Loucy (cell line): ENCODE measurements around the gene CTU1.

Source experiments
- H2AFZ ChIP-seq: fragments of 200-600 bp; sonication (generic); 2 replicates; pipeline ENCODE4 v1.6.0; 2016; ENCODE audit warnings: antibody characterized with exemption, mild to moderate bottlenecking, low read length, moderate library complexity
- H3F3A ChIP-seq: fragments of 200-600 bp; 2 replicates; pipeline ENCODE4 v1.6.0; 2016; ENCODE audit warnings: antibody characterized with exemption, low read depth, mild to moderate bottlenecking
- H3K27me3 ChIP-seq: fragments of 200-600 bp; sonication (generic); 2 replicates; pipeline ENCODE4 v1.6.1; 2014; ENCODE audit warnings: low read length, mild to moderate bottlenecking; ENCODE audit not compliant: insufficient read depth, poor library complexity, severe bottlenecking
- H3K36me3 ChIP-seq: fragments of 200-600 bp; sonication (generic); 2 replicates; pipeline ENCODE4 v1.6.1; 2016; ENCODE audit warnings: low read length; ENCODE audit not compliant: insufficient read depth
- H3K4me1 ChIP-seq: fragments of 200-600 bp; sonication (generic); 2 replicates; pipeline ENCODE4 v1.5.1; 2014; ENCODE audit warnings: low read length, mild to moderate bottlenecking; ENCODE audit not compliant: insufficient read depth, poor library complexity, severe bottlenecking
- H3K4me2 ChIP-seq: fragments of 200-600 bp; sonication (generic); 2 replicates; pipeline ENCODE4 v1.6.0; 2014; ENCODE audit warnings: antibody characterized with exemption, low read length, low read depth, mild to moderate bottlenecking; ENCODE audit not compliant: poor library complexity, severe bottlenecking
- H3K4me3 ChIP-seq: fragments of 200-600 bp; sonication (generic); 2 replicates; pipeline ENCODE4 v1.5.1; 2014; ENCODE audit warnings: low read length, mild to moderate bottlenecking, mixed read lengths; ENCODE audit not compliant: poor library complexity, severe bottlenecking
- H3K79me2 ChIP-seq: fragments of 200-600 bp; sonication (generic); 2 replicates; pipeline ENCODE4 v1.6.1; 2014; ENCODE audit warnings: low read length; ENCODE audit not compliant: insufficient read depth
- H3K9ac ChIP-seq: fragments of 200-600 bp; sonication (generic); 2 replicates; pipeline ENCODE4 v1.6.0; 2014; ENCODE audit warnings: mild to moderate bottlenecking, low read depth, low read length, moderate library complexity; ENCODE audit not compliant: poor library complexity, severe bottlenecking
- H3K9me2 ChIP-seq: fragments of 200-600 bp; sonication (generic); replicated peaks from 2 replicates; pipeline ENCODE4 v1.6.1; 2016; ENCODE audit warnings: low read depth, low read length, mixed read lengths
- H3K9me3 ChIP-seq: fragments of 200-600 bp; sonication (generic); 2 replicates; pipeline ENCODE4 v1.6.1; 2014; ENCODE audit warnings: mild to moderate bottlenecking, antibody characterized with exemption, low read length, low read depth; ENCODE audit not compliant: insufficient read depth
- H4K20me1 ChIP-seq: fragments of 200-600 bp; sonication (generic); 2 replicates; pipeline ENCODE4 v1.6.0; 2014; ENCODE audit warnings: antibody characterized with exemption, low read length, mild to moderate bottlenecking; ENCODE audit not compliant: insufficient read depth, poor library complexity, severe bottlenecking
- EZH2phosphoT487 ChIP-seq: fragments of 200-600 bp; IDR thresholded peaks from 2 replicates; pipeline ENCODE4 v1.6.1; 2018; ENCODE audit warnings: antibody characterized with exemption, mild to moderate bottlenecking, moderate library complexity, borderline replicate concordance
- TF ChIP-seq, protein P1 (sequence below): fragments of 200-600 bp; sonication (generic); conservative IDR thresholded peaks from 2 replicates; pipeline ENCODE4 v1.5.1; 2014; ENCODE audit warnings: mild to moderate bottlenecking, antibody characterized with exemption, low read length

The CTU1 gene

GRCh38 chr19:51107406-51108065, 673 bp downstream of the CTU1 start:
- H3K36me3 ChIP-seq, result no peaks in the 10 kb centered on the region
- peak overlapping the region; percentile 96 for H3K4me2 ChIP-seq
- no peaks in the 10 kb centered on the region for H3K9me2 ChIP-seq
- peak overlapping the region; percentile 59 for H2AFZ ChIP-seq
- peaks cover 16% of the 10 kb centered on the region for H3K4me1 ChIP-seq
- no peaks in the 10 kb centered on the region for H3K27me3 ChIP-seq
- peaks cover 14% of the 10 kb centered on the region for H3K79me2 ChIP-seq
- no peaks in the 10 kb centered on the region for H3K9me3 ChIP-seq
- TF ChIP-seq, protein P1, sequence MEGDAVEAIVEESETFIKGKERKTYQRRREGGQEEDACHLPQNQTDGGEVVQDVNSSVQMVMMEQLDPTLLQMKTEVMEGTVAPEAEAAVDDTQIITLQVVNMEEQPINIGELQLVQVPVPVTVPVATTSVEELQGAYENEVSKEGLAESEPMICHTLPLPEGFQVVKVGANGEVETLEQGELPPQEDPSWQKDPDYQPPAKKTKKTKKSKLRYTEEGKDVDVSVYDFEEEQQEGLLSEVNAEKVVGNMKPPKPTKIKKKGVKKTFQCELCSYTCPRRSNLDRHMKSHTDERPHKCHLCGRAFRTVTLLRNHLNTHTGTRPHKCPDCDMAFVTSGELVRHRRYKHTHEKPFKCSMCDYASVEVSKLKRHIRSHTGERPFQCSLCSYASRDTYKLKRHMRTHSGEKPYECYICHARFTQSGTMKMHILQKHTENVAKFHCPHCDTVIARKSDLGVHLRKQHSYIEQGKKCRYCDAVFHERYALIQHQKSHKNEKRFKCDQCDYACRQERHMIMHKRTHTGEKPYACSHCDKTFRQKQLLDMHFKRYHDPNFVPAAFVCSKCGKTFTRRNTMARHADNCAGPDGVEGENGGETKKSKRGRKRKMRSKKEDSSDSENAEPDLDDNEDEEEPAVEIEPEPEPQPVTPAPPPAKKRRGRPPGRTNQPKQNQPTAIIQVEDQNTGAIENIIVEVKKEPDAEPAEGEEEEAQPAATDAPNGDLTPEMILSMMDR, result peak; percentile 40
- TF ChIP-seq EZH2phosphoT487, result no peak
- H3K4me3 ChIP-seq, result peak overlapping the region; percentile 83
- no peaks in the 10 kb centered on the region for H4K20me1 ChIP-seq
- H3F3A ChIP-seq, result no peaks in the 10 kb centered on the region
- H3K9ac ChIP-seq, result peak overlapping the region; percentile 79

- Histone ChIP-seq H2AFZ (no peak overlapping the region), H3K36me3 (no peaks in the 10 kb centered on the region), H3K4me3 (no peak overlapping the region), H3K79me2 (peaks cover 14% of the 10 kb centered on the region), H3K4me1 (peaks cover 16% of the 10 kb centered on the region), H3K9me3 (no peaks in the 10 kb centered on the region), H3K9ac (no peak overlapping the region), H3K9me2 (no peaks in the 10 kb centered on the region), H3K27me3 (no peaks in the 10 kb centered on the region), H3F3A (no peaks in the 10 kb centered on the region), H4K20me1 (no peaks in the 10 kb centered on the region), H3K4me2 (peak overlapping the region; percentile 27)
- TF ChIP-seq, protein P1, result no peak
- no peak for TF ChIP-seq EZH2phosphoT487
These were observed 4.3 kb downstream of the CTU1 start for GRCh38 chr19:51103926-51104341.

DNA sequence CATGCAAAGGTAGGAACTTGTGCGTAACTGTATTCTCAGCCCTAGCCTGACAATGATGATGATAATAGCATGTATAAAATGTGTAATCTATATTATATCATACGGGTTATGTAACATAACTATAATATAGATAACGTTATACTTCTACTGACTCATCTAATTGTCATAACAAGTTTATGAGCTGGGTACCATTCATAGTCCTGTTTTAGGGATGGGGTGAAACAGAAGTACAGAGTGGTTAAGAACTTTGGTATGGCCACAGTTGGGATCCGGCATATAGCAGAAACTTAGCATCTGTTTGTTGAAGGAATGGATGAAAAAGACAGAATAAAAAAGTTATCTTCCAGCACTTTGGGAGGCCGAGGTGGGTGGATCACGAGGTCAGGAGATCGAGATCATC, 5.2 kb downstream of the CTU1 start:
- no peaks in the 10 kb centered on the region for H4K20me1 ChIP-seq
- TF ChIP-seq EZH2phosphoT487, result no peak
- TF ChIP-seq, protein P1, result no peak
- no peaks in the 10 kb centered on the region for H3K9me3 ChIP-seq
- peak overlapping the region; percentile 27 for H3K4me2 ChIP-seq
- no peak overlapping the region for H3K4me3 ChIP-seq
- no peaks in the 10 kb centered on the region for H3K36me3 ChIP-seq
- no peak overlapping the region for H3K9ac ChIP-seq
- H3K27me3 ChIP-seq, result no peaks in the 10 kb centered on the region
- no peaks in the 10 kb centered on the region for H3K9me2 ChIP-seq
- peaks cover 16% of the 10 kb centered on the region for H3K4me1 ChIP-seq
- peaks cover 13% of the 10 kb centered on the region for H3K79me2 ChIP-seq
- H3F3A ChIP-seq, result no peaks in the 10 kb centered on the region
- no peak overlapping the region for H2AFZ ChIP-seq
